ENCODE data around the gene SNRPA. TPM values are rescaled to one million over a fixed set of nuclear protein-coding genes. Genes with fewer than 3 reads are reported as not detected.
A peak's percentile ranks its signal among the peaks of the same experiment; 100 is the strongest.

The SNRPA gene
- 20.6 and 32.1 TPM in 2 replicates for total RNA-seq

DNA sequence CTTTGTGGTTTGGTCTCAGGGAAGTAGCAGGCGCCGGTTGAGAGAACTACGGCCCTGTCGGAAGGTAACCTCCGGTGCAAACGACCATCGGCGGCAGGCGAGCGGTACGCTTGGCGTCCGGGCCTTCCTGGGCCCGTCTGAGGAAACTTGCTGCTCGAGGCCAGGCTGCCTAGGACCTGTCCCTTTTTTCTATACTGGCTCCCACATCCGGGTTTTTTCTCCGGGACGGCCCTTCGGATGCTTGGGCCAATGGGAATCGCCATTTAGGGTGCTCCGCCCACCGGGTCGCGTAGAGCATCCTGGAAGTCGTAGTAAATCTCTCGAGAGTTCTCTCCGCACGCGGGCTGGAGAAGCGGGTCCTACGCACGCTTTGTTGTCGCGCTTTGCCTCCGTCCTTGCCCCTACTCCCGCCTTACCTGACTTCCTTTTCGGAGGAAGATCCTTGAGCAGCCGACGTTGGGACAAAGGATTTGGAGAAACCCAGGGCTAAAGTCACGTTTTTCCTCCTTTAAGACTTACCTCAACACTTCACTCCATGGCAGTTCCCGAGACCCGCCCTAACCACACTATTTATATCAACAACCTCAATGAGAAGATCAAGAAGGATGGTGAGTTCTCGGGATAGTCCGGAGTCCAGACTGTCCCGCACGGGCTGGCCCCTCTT, at the start of gene SNRPA:
Gene SNRPA (plus strand): TSS at position 330 of the 664 bp plus-strand sequence. CDS start 206 bp downstream, at position 536.
- Histone ChIP-seq H3K4me3 (ENCODE audit: insufficient read depth, low read length) (peak within 1 kb of the TSS; percentile 76), H3K4me2 (ENCODE audit: insufficient read depth, low read length) (peak within 1 kb of the TSS; percentile 92), H3K36me3 (ENCODE audit: insufficient read depth, low read length) (peaks cover 9% of the 10 kb centered on the region), H2AFZ (ENCODE audit: low read length) (peak within 1 kb of the TSS; percentile 98), H3K79me2 (ENCODE audit: insufficient read depth, low read length) (peaks cover 46% of the 10 kb centered on the region), H3K27ac (ENCODE audit: low read depth, low read length) (peak within 1 kb of the TSS; percentile 99), H3K9me3 (ENCODE audit: low read depth, low read length) (no peaks in the 10 kb centered on the region), H3K27me3 (ENCODE audit: insufficient read depth, low read length) (no peaks in the 10 kb centered on the region), H4K20me1 (ENCODE audit: insufficient read depth, low read length) (peaks cover 18% of the 10 kb centered on the region), H3K4me1 (ENCODE audit: insufficient read depth, low read length) (peaks cover 23% of the 10 kb centered on the region)
- DNase-seq (ENCODE audit: insufficient read length, low spot score, missing footprints), result peak; percentile 98
- TF ChIP-seq, protein P1, sequence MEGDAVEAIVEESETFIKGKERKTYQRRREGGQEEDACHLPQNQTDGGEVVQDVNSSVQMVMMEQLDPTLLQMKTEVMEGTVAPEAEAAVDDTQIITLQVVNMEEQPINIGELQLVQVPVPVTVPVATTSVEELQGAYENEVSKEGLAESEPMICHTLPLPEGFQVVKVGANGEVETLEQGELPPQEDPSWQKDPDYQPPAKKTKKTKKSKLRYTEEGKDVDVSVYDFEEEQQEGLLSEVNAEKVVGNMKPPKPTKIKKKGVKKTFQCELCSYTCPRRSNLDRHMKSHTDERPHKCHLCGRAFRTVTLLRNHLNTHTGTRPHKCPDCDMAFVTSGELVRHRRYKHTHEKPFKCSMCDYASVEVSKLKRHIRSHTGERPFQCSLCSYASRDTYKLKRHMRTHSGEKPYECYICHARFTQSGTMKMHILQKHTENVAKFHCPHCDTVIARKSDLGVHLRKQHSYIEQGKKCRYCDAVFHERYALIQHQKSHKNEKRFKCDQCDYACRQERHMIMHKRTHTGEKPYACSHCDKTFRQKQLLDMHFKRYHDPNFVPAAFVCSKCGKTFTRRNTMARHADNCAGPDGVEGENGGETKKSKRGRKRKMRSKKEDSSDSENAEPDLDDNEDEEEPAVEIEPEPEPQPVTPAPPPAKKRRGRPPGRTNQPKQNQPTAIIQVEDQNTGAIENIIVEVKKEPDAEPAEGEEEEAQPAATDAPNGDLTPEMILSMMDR (IDR thresholded peaks at IDR 0.05; ENCODE audit: extremely low read depth, low read depth, low read length), result no peak

DNA sequence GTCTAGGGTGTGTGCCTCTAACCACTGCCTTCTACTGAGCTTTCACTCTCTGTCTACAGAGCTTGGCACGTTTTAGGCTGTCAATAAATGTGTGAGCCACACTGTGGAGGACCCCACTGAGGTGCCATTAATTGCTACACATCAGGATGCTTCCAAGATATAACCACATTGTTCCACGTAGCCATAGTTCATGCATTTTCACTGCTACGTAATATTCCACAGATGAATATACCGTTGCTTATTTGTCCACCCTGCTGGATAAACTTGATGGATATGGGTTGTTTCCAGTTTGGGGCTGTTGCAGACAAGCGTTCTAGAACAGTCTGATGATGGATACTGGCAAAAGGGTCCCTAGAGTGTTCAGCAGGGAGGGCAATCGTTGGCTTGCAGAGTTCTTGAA, 49.2 kb upstream of the SNRPA start:
- no peak for DNase-seq (ENCODE audit: insufficient read length, low spot score, missing footprints)
- no peak overlapping the region for H2AFZ ChIP-seq (ENCODE audit: low read length)
- H3K4me3 ChIP-seq (ENCODE audit: insufficient read depth, low read length), result no peak overlapping the region
- no peaks in the 10 kb centered on the region for H3K9me3 ChIP-seq (ENCODE audit: low read depth, low read length)
- H3K27ac ChIP-seq (ENCODE audit: low read depth, low read length), result no peak overlapping the region
- H3K36me3 ChIP-seq (ENCODE audit: insufficient read depth, low read length), result peaks cover 48% of the 10 kb centered on the region
- no peak overlapping the region for H3K4me2 ChIP-seq (ENCODE audit: insufficient read depth, low read length)
- peaks cover 7% of the 10 kb centered on the region for H3K4me1 ChIP-seq (ENCODE audit: insufficient read depth, low read length)
- H4K20me1 ChIP-seq (ENCODE audit: insufficient read depth, low read length), result no peaks in the 10 kb centered on the region
- TF ChIP-seq, protein P1 (IDR thresholded peaks at IDR 0.05; ENCODE audit: extremely low read depth, low read depth, low read length), result no peak
- H3K79me2 ChIP-seq (ENCODE audit: insufficient read depth, low read length), result no peaks in the 10 kb centered on the region
- no peaks in the 10 kb centered on the region for H3K27me3 ChIP-seq (ENCODE audit: insufficient read depth, low read length)

DNA sequence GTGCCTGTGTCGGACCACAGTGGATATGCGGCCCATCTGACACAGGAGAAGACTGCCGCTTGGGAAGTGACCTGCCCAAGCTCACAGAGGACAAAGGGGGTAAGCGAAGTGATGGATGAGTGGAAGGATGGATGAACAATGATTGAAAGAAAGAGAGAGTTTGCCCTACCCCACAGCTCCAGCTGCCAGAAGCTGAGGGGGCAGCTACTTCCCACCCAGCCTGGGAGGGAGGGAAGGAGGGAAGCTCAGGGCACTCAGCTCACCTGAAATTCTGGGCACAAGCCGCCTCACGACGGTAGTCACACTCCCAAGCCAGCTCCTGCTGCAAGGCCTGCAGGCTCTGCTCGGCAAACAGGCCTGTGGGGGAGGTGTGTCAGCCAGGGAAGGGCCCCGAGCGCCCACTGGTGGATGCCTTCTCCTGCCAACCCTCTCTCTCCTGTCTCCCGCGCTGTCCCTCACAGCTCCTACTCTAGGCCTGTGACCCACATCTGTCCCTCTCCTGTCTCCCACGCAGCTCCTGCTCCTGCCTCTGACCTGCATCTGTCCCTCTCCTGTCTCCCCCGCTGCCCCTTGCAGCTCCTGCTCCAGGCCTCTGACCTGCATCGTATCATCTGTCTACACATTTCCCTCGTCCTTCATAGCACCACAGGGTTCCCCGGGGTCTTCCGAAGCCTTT, 48.5 kb upstream of the SNRPA start:
- Histone ChIP-seq H3K27me3 (ENCODE audit: insufficient read depth, low read length) (no peaks in the 10 kb centered on the region), H3K4me2 (ENCODE audit: insufficient read depth, low read length) (no peak overlapping the region), H4K20me1 (ENCODE audit: insufficient read depth, low read length) (no peaks in the 10 kb centered on the region), H3K4me1 (ENCODE audit: insufficient read depth, low read length) (peaks cover 7% of the 10 kb centered on the region), H2AFZ (ENCODE audit: low read length) (no peak overlapping the region), H3K9me3 (ENCODE audit: low read depth, low read length) (no peaks in the 10 kb centered on the region), H3K4me3 (ENCODE audit: insufficient read depth, low read length) (no peak overlapping the region), H3K79me2 (ENCODE audit: insufficient read depth, low read length) (no peaks in the 10 kb centered on the region), H3K27ac (ENCODE audit: low read depth, low read length) (no peak overlapping the region), H3K36me3 (ENCODE audit: insufficient read depth, low read length) (peaks cover 48% of the 10 kb centered on the region)
- no peak for DNase-seq (ENCODE audit: insufficient read length, low spot score, missing footprints)
- TF ChIP-seq, protein P1 (IDR thresholded peaks at IDR 0.05; ENCODE audit: extremely low read depth, low read depth, low read length), result no peak

DNA sequence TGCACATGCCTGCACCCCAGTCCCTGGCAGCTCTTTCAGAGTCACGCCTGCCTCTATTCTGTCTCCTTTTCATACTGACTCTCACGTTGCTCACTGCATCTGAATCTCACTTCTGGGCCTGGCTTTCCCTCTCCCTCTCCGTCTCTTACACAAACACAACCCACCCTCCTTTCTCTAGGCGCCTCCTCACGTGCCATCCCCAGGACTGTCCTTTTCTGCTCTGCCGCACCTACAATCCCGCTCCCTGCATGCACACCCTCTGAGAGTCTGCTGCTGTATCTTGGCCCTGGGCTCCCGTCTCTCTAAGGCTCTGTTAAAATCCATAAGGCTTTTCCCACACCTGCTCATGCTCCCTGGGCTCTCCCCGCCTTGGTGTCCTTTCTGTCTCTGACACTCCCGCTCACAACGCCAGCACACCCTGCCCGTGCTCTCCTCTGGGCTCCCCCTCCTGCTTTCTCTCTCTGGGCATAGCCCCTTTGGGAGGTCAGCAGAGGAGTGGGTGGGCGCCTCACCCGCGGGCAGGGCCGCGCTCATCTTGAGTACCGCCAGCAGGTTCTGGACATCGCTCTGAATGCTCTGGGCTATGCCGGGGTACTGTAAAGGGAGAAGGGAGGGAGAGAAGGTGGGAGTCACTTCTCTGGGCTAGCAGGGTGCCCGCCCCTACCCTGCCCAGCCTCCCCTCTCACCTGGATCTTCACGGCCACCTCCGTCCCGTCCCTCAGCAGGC, 47.8 kb upstream of the SNRPA start:
- Histone ChIP-seq H4K20me1 (ENCODE audit: insufficient read depth, low read length) (no peaks in the 10 kb centered on the region), H3K36me3 (ENCODE audit: insufficient read depth, low read length) (peaks cover 48% of the 10 kb centered on the region), H2AFZ (ENCODE audit: low read length) (no peak overlapping the region), H3K27ac (ENCODE audit: low read depth, low read length) (no peak overlapping the region), H3K4me2 (ENCODE audit: insufficient read depth, low read length) (no peak overlapping the region), H3K27me3 (ENCODE audit: insufficient read depth, low read length) (no peaks in the 10 kb centered on the region), H3K4me3 (ENCODE audit: insufficient read depth, low read length) (no peak overlapping the region), H3K79me2 (ENCODE audit: insufficient read depth, low read length) (no peaks in the 10 kb centered on the region), H3K9me3 (ENCODE audit: low read depth, low read length) (no peaks in the 10 kb centered on the region), H3K4me1 (ENCODE audit: insufficient read depth, low read length) (peaks cover 7% of the 10 kb centered on the region)
- TF ChIP-seq, protein P1 (IDR thresholded peaks at IDR 0.05; ENCODE audit: extremely low read depth, low read depth, low read length), result no peak
- no peak for DNase-seq (ENCODE audit: insufficient read length, low spot score, missing footprints)
